SK-N-MC (cell line): ENCODE data around the gene DNAJC15.

Experiments
- EZH2 ChIP-seq: fragments of 200-600 bp; sonication (generic); IDR thresholded peaks from one replicate; pipeline ENCODE4 v1.6.1; 2017; ENCODE audit warnings: antibody characterized with exemption
- POLR2AphosphoS5 ChIP-seq: IDR thresholded peaks from 2 replicates; pipeline ENCODE4 v1.6.1; 2012; ENCODE audit warnings: mild to moderate bottlenecking, low read depth, low read length, borderline replicate concordance

DNA sequence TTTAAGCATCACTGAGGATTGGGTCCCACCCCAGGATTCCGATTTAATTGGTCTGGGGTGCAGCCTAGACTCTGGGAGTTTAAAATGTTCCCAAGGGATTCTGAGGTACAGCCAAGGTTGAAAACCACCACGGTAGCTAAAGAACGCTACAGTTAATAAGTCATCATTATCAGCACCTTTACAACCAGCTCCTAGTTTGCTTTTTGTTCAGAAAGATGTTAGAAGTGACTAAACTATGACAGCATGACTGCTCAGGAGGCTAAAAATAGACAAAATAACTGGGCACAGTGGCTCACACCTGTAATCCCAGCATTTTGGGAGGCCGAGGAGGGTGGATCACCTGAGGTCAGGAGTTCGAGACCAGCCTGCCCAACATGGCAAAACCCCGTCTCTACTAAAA is 19.7 kb upstream of the DNAJC15 start:
- TF ChIP-seq EZH2 (no peak), POLR2AphosphoS5 (no peak)
